ENCODE measurements around the gene FOXP3.

FOXP3 gene

GRCh38 chrX:49284212-49284611 lies 19.7 kb upstream of the FOXP3 start:
- H3K4me3 Mint-ChIP-seq: no peak overlapping the region
- peak overlapping the region; percentile 77 for H3K27ac Mint-ChIP-seq
- no peaks in the 10 kb centered on the region for H3K9me3 Mint-ChIP-seq
- ATAC-seq (no peak), DNase-seq (ENCODE audit: low spot score in 2 of 2) (no peak)
- H3K4me1 Mint-ChIP-seq: peaks cover 34% of the 10 kb centered on the region
- H3K36me3 Mint-ChIP-seq: peaks cover 4% of the 10 kb centered on the region

GRCh38 chrX:49282647-49283011 lies 18.1 kb upstream of the FOXP3 start:
- no peak overlapping the region for H3K27ac Mint-ChIP-seq
- H3K36me3 Mint-ChIP-seq: peaks cover 6% of the 10 kb centered on the region
- no peak for ATAC-seq
- H3K4me3 Mint-ChIP-seq: no peak overlapping the region
- DNase-seq (ENCODE audit: low spot score in 2 of 2): no peak
- H3K4me1 Mint-ChIP-seq: peaks cover 34% of the 10 kb centered on the region
- H3K9me3 Mint-ChIP-seq: no peaks in the 10 kb centered on the region

GRCh38 chrX:49278081-49278480 lies 13.6 kb upstream of the FOXP3 start:
- ATAC-seq (no peak), DNase-seq (ENCODE audit: low spot score in 2 of 2) (no peak)
- Mint-ChIP-seq H3K4me3 (peak overlapping the region; percentile 80), H3K36me3 (peaks cover 25% of the 10 kb centered on the region), H3K9me3 (no peaks in the 10 kb centered on the region), H3K4me1 (peaks cover 64% of the 10 kb centered on the region), H3K27ac (peak overlapping the region; percentile 93)

- Mint-ChIP-seq H3K4me3 (peak overlapping the region; percentile 80), H3K9me3 (no peaks in the 10 kb centered on the region), H3K27ac (peak overlapping the region; percentile 93), H3K4me1 (peaks cover 66% of the 10 kb centered on the region), H3K36me3 (peaks cover 30% of the 10 kb centered on the region)
- DNase-seq (ENCODE audit: low spot score in 2 of 2) (no peak), ATAC-seq (peak; percentile 60)
Observed at GRCh38 chrX:49277535-49277830, 13.0 kb upstream of the FOXP3 start.

GRCh38 chrX:49276671-49277534 lies 12.4 kb upstream of the FOXP3 start:
- DNase-seq (ENCODE audit: low spot score in 2 of 2): peak in 1 of 2 donors; percentile 55
- peak; percentile 71 for ATAC-seq
- Mint-ChIP-seq H3K9me3 (no peaks in the 10 kb centered on the region), H3K4me3 (peak overlapping the region; percentile 80), H3K27ac (peak overlapping the region; percentile 93), H3K4me1 (peaks cover 62% of the 10 kb centered on the region), H3K36me3 (peaks cover 31% of the 10 kb centered on the region)

- peak overlapping the region; percentile 80 for H3K4me3 Mint-ChIP-seq
- DNase-seq (ENCODE audit: low spot score in 2 of 2) (no peak), ATAC-seq (no peak)
- H3K4me1 Mint-ChIP-seq: peaks cover 65% of the 10 kb centered on the region
- peaks cover 34% of the 10 kb centered on the region for H3K36me3 Mint-ChIP-seq
- no peaks in the 10 kb centered on the region for H3K9me3 Mint-ChIP-seq
- peak overlapping the region; percentile 93 for H3K27ac Mint-ChIP-seq
Observed at GRCh38 chrX:49276207-49276606, 11.7 kb upstream of the FOXP3 start.

GRCh38 chrX:49273181-49273727 lies 8.7 kb upstream of the FOXP3 start:
- H3K9me3 Mint-ChIP-seq: no peaks in the 10 kb centered on the region
- peak; percentile 25 for ATAC-seq
- DNase-seq (ENCODE audit: low spot score in 2 of 2): peak in 1 of 2 donors; percentile 61
- H3K4me3 Mint-ChIP-seq: peak overlapping the region; percentile 80
- peak overlapping the region; percentile 93 for H3K27ac Mint-ChIP-seq
- H3K4me1 Mint-ChIP-seq: peaks cover 68% of the 10 kb centered on the region
- peaks cover 51% of the 10 kb centered on the region for H3K36me3 Mint-ChIP-seq

GRCh38 chrX:49272421-49272820 lies 7.9 kb upstream of the FOXP3 start:
- Mint-ChIP-seq H3K4me1 (peaks cover 68% of the 10 kb centered on the region), H3K9me3 (no peaks in the 10 kb centered on the region), H3K36me3 (peaks cover 48% of the 10 kb centered on the region), H3K27ac (peak overlapping the region; percentile 93), H3K4me3 (peak overlapping the region; percentile 80)
- DNase-seq (ENCODE audit: low spot score in 2 of 2): no peak
- no peak for ATAC-seq

GRCh38 chrX:49271341-49271740 lies 6.8 kb upstream of the FOXP3 start:
- peak overlapping the region; percentile 91 for H3K27ac Mint-ChIP-seq
- ATAC-seq: no peak
- H3K9me3 Mint-ChIP-seq: no peaks in the 10 kb centered on the region
- no peak for DNase-seq (ENCODE audit: low spot score in 2 of 2)
- peaks cover 61% of the 10 kb centered on the region for H3K4me1 Mint-ChIP-seq
- peaks cover 40% of the 10 kb centered on the region for H3K36me3 Mint-ChIP-seq
- peak overlapping the region; percentile 80 for H3K4me3 Mint-ChIP-seq

GRCh38 chrX:49270249-49270921 lies 5.9 kb upstream of the FOXP3 start:
- peak overlapping the region; percentile 80 for H3K4me3 Mint-ChIP-seq
- DNase-seq (ENCODE audit: low spot score in 2 of 2) (no peak), ATAC-seq (no peak)
- H3K4me1 Mint-ChIP-seq: peaks cover 55% of the 10 kb centered on the region
- peaks cover 40% of the 10 kb centered on the region for H3K36me3 Mint-ChIP-seq
- H3K27ac Mint-ChIP-seq: peak overlapping the region; percentile 96
- no peaks in the 10 kb centered on the region for H3K9me3 Mint-ChIP-seq

DNA sequence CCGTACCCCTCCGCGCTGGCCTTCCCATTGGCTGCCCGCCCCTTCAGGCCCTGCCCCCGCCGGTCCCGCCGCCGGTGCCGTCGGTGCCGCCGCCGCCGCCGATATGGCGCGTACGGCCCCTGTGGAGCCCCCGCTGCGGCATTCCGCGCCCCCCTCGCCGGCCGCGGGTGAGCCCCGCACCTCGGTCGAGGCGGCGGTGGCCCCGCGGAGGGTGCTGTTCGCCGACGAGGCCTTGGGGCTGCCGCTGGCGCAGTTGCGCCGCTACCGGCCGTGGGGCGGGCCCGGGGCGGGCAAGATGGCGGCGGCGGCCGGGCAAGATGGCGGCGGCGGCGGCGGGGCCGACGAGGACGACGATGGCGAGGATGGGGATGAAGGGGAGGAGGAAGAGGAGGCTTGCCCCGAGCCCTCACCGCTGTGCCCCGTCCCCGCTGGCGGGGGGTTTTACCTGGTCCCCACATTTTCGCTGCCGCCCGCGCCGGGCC lies 5.3 kb upstream of the FOXP3 start, which contains the start of gene PPP1R3F:
Gene PPP1R3F (plus strand): TSS at position 27 of the 482 bp plus-strand sequence. CDS start 77 bp downstream, at position 104.
- Mint-ChIP-seq H3K4me1 (peaks cover 53% of the 10 kb centered on the region), H3K27ac (peak within 1 kb of the TSS; percentile 96), H3K9me3 (no peaks in the 10 kb centered on the region), H3K4me3 (peak within 1 kb of the TSS; percentile 80), H3K36me3 (peaks cover 40% of the 10 kb centered on the region)
- ATAC-seq (peak; percentile 17), DNase-seq (ENCODE audit: low spot score in 2 of 2) (no peak)

DNA sequence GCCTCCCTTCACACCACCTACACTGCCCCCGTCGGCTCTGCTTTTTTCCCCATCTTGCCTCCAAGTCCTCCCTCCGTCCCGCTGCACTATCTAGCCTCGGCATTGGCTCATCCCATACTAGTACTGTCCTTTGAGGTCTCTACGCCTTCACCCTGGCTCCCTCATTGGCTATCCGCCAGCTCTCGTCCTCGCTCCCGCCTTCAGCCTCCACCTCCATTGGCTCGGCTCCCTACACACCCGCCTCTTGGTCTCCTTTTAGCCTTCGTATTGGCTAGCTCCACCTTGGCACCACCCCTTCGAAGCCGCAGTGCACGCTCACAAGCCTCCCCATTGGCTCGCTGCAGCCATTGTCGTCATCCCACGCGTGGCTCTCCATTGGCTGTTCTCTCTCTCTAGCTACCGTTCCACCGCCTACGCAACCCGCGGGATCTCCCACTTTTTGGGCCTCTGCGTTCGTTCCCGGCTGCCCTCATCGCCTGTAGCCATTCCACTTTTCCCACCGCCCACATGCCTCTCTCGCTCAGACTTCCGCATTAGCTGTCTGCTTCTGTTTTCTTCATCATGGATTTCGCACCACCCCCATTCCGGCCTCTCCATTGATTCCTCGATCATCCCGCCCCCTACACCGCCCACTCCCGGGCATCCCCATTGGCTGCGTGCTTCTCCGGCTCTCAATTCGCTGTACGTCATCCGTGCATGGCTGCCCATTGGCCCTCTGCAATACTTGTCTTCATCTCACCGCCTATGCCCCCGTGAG lies 4.7 kb upstream of the FOXP3 start:
- Mint-ChIP-seq H3K4me3 (peak overlapping the region; percentile 80), H3K9me3 (no peaks in the 10 kb centered on the region), H3K36me3 (peaks cover 41% of the 10 kb centered on the region), H3K4me1 (peaks cover 50% of the 10 kb centered on the region), H3K27ac (peak overlapping the region; percentile 96)
- DNase-seq (ENCODE audit: low spot score in 2 of 2) (peak; percentile 70 to 92), ATAC-seq (peak; percentile 88)

- ATAC-seq (no peak), DNase-seq (ENCODE audit: low spot score in 2 of 2) (no peak)
- Mint-ChIP-seq H3K4me3 (peak overlapping the region; percentile 80), H3K27ac (peak overlapping the region; percentile 96), H3K9me3 (no peaks in the 10 kb centered on the region), H3K36me3 (peaks cover 44% of the 10 kb centered on the region), H3K4me1 (peaks cover 52% of the 10 kb centered on the region)
Observed at GRCh38 chrX:49268702-49269009, 4.1 kb upstream of the FOXP3 start.

- Mint-ChIP-seq H3K9me3 (no peaks in the 10 kb centered on the region), H3K27ac (no peak overlapping the region), H3K4me3 (peak overlapping the region; percentile 80), H3K36me3 (peaks cover 47% of the 10 kb centered on the region), H3K4me1 (peaks cover 51% of the 10 kb centered on the region)
- ATAC-seq: no peak
- no peak for DNase-seq (ENCODE audit: low spot score in 2 of 2)
Observed at GRCh38 chrX:49266523-49267445, 2.3 kb upstream of the FOXP3 start.
